ENCODE results near the gene SOWAHB. TPM values are rescaled to one million over a fixed set of nuclear protein-coding genes. Genes with fewer than 3 reads are reported as not detected.

Gene SOWAHB
- total RNA-seq (2022; extraction: Qiagen RNA extraction), result 0.04 to 0.10 TPM (median 0.05 TPM) in 4 of 5 replicates, not detected in the other

GRCh38 chr4:76897536-76898384, at the start of gene SOWAHB:
Gene SOWAHB (minus strand): TSS chr4:76898144. CDS start chr4:76897849, 295 bp downstream.

Other genes with a start within 250 kb of the SOWAHB start
- 27.7 to 38.1 TPM (median 37.0 TPM) in 5 replicates for gene SEPTIN11, start 51.6 kb upstream of the SOWAHB start, total RNA-seq (2022; extraction: Qiagen RNA extraction)
- gene CCNI, start 177.8 kb upstream of the SOWAHB start, total RNA-seq (2022; extraction: Qiagen RNA extraction), result 61.8 to 66.8 TPM (median 63.4 TPM) in 5 replicates